Vagina (tissue), 2 donors: Measurements from ENCODE around the gene NAA16. TPM values are rescaled to one million over a fixed set of nuclear protein-coding genes. Genes with fewer than 3 reads are reported as not detected.
"Not testable (repeated sequence)": the region's sequence is repeated elsewhere in the genome, so short reads cannot be mapped to it uniquely, and the experiment has no call there.

Source experiments
- DNase-seq, 2 donors: peaks; one replicate each; pipeline ENCODE4 v3.0.0-alpha.2; 2017; ENCODE audit errors: extremely low spot score in 2 of 2
- H3K27ac ChIP-seq: fragments of 200-600 bp; sonication (generic); one replicate; pipeline ENCODE4 v1.5.1; 2019
- H3K27me3 ChIP-seq: fragments of 200-600 bp; sonication (generic); one replicate; pipeline ENCODE4 v1.5.1; 2019
- H3K36me3 ChIP-seq, 2 donors: fragments of 200-600 bp; sonication (generic); one replicate each; pipeline ENCODE4 v1.5.1; 2017 to 2019
- H3K4me1 ChIP-seq: fragments of 200-600 bp; sonication (generic); one replicate; pipeline ENCODE4 v1.5.1; 2019
- H3K4me3 ChIP-seq, 2 donors: fragments of 200-600 bp; sonication (generic); 1 replicate in 1 of 2; 2 replicates in 1 of 2; pipeline ENCODE4 v1.5.1; 2016 to 2019
- H3K9me3 ChIP-seq: fragments of 200-600 bp; sonication (generic); one replicate; pipeline ENCODE4 v1.5.1; 2019
- POLR2A ChIP-seq, 2 donors: fragments of 450-650 bp; IDR thresholded peaks; one replicate each; pipeline ENCODE4 v1.6.1; 2017; ENCODE audit warnings: antibody characterized with exemption in 2 of 2, mild to moderate bottlenecking in 2 of 2, moderate library complexity in 2 of 2
- POLR2AphosphoS5 ChIP-seq, 2 donors: sonication (generic); formaldehyde crosslinking; IDR thresholded peaks; one replicate each; pipeline ENCODE4 v1.9.0; 2017; ENCODE audit warnings: antibody characterized with exemption in 2 of 2, mild to moderate bottlenecking in 2 of 2, low read depth in 1 of 2; ENCODE audit not compliant: insufficient read depth in 1 of 2
- intact Hi-C: fragments of 100-400 bp; cut with DNase I; formaldehyde crosslinking; loops from one replicate; pipeline ENCODE4 v1.15.1; 2023
- total RNA-seq: library from RNA; depleted of rRNA; stranded (reverse); fragments of >200 nt; gene quantifications from one replicate; pipeline ENCODE4 v1.2.3, GENCODE V29; 2016
- TF ChIP-seq, protein P1 (sequence below), 3 experiments: fragments of 450-650 bp in 2 of 3; fragments of 200-600 bp in 1 of 3; sonication (generic) in 1 of 3; IDR thresholded peaks; one replicate each; pipeline ENCODE4 v1.5.1; 2017 to 2019; ENCODE audit warnings: antibody characterized with exemption in 3 of 3, mild to moderate bottlenecking in 2 of 3, moderate library complexity in 2 of 3

NAA16 gene
- total RNA-seq, 1 donor from 2014 or later, result 30.2 TPM

DNA sequence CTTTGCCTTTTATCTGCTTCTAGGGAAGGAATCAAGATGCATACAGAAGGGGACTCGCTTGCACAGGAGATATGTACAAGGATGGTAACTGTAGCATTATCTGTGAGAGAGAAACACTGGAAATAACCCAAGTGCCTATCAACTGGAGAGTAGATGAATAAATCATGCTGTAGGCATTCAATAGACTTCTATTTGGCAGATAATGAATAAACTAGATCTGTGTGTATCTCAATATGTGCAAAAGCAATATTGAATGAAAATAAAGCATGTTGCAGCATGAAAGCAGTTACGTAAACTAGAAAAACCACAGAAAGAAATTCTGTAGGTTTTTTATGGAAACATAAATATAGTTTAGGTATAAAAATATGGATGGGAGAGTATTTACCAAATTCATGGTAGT lies 107.7 kb downstream of the NAA16 start:
- intact Hi-C loops, result no loop called here
- Histone ChIP-seq H3K27ac (no peak overlapping the region), H3K36me3 (no peaks in the 10 kb centered on the region), H3K9me3 (no peaks in the 10 kb centered on the region), H3K27me3 (no peaks in the 10 kb centered on the region), H3K4me3 (no peak overlapping the region), H3K4me1 (no peaks in the 10 kb centered on the region)
- DNase-seq, result no peak
- no peak for TF ChIP-seq POLR2A (IDR thresholded peaks at IDR 0.05)
- no peak for TF ChIP-seq POLR2AphosphoS5 (IDR thresholded peaks at IDR 0.05; ENCODE audit: insufficient read depth in 1 of 2, low read depth in 1 of 2)
- TF ChIP-seq, protein P1, sequence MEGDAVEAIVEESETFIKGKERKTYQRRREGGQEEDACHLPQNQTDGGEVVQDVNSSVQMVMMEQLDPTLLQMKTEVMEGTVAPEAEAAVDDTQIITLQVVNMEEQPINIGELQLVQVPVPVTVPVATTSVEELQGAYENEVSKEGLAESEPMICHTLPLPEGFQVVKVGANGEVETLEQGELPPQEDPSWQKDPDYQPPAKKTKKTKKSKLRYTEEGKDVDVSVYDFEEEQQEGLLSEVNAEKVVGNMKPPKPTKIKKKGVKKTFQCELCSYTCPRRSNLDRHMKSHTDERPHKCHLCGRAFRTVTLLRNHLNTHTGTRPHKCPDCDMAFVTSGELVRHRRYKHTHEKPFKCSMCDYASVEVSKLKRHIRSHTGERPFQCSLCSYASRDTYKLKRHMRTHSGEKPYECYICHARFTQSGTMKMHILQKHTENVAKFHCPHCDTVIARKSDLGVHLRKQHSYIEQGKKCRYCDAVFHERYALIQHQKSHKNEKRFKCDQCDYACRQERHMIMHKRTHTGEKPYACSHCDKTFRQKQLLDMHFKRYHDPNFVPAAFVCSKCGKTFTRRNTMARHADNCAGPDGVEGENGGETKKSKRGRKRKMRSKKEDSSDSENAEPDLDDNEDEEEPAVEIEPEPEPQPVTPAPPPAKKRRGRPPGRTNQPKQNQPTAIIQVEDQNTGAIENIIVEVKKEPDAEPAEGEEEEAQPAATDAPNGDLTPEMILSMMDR (IDR thresholded peaks at IDR 0.05), result no peak

DNA sequence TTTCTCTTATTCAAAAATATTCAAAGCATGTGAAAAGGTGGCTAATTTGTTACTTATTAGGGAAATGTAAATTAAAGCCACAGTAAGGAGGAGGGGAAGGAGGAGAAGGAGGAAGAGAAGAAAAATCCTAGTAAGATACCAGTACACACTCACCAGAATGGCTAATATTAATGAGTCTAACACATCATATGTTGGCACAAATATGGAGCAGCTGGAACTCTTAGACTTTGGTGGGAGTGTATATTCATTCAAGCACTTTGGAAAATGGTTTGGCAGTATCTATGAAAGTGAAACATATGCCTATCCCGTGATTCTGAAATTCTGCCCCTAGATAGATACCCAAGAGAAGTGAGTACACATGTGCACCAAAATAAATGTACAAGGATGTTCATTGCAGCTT lies 108.1 kb downstream of the NAA16 start:
- Histone ChIP-seq H3K4me1 (no peaks in the 10 kb centered on the region), H3K36me3 (no peaks in the 10 kb centered on the region), H3K4me3 (no peak overlapping the region), H3K9me3 (no peaks in the 10 kb centered on the region), H3K27me3 (no peaks in the 10 kb centered on the region), H3K27ac (no peak overlapping the region)
- intact Hi-C loops, result no loop called here
- TF ChIP-seq, protein P1 (IDR thresholded peaks at IDR 0.05), result no peak
- TF ChIP-seq POLR2AphosphoS5 (IDR thresholded peaks at IDR 0.05; ENCODE audit: insufficient read depth in 1 of 2, low read depth in 1 of 2) (no peak), POLR2A (IDR thresholded peaks at IDR 0.05) (no peak)
- no peak for DNase-seq

DNA sequence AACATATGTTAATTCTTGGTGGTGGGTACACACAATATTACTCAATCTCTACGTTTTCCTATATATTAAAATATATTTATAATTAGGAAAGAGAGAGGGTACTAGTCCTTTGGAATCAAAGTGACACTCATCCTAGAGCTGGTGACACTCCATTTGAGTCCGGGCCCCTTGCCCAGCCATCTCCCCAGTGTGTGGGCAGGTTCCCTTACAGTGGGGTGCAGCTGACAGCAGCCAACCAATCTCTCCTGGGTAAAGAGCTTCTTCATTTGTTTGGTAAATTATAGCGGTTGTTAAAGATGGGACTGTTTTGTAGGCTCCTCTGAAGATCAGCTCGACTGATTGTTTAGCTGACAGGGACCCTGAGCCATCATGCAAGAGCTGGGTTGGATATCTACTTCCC lies 109.1 kb downstream of the NAA16 start:
- intact Hi-C loops, result no loop called here
- no peaks in the 10 kb centered on the region for H3K36me3 ChIP-seq
- TF ChIP-seq POLR2AphosphoS5 (IDR thresholded peaks at IDR 0.05; ENCODE audit: insufficient read depth in 1 of 2, low read depth in 1 of 2) (no peak), POLR2A (IDR thresholded peaks at IDR 0.05) (no peak)
- TF ChIP-seq, protein P1 (IDR thresholded peaks at IDR 0.05), result no peak
- no peak overlapping the region for H3K27ac ChIP-seq
- no peak overlapping the region for H3K4me3 ChIP-seq
- DNase-seq, result no peak
- no peaks in the 10 kb centered on the region for H3K4me1 ChIP-seq
- H3K9me3 ChIP-seq, result no peaks in the 10 kb centered on the region
- no peaks in the 10 kb centered on the region for H3K27me3 ChIP-seq

DNA sequence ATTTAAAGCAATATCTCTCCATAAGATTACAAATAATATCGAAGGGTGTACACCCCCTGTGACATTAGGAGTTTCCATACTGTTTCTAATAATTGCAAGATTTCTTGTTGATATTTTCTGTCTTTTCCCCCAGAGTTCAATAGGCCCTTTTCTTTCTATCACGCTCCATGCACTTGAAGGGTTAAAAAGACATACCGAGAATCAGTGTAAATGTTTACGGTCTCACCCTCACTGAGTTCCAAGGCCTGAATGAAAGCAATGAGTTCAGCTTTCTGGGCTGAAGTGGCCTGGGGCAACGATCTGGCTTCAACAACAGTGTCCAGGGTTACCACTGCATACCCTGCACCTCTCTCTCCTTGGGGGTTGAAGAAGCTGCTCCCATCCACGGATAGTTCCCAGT lies 110.3 kb downstream of the NAA16 start:
- intact Hi-C loops, result not testable (repeated sequence)

DNA sequence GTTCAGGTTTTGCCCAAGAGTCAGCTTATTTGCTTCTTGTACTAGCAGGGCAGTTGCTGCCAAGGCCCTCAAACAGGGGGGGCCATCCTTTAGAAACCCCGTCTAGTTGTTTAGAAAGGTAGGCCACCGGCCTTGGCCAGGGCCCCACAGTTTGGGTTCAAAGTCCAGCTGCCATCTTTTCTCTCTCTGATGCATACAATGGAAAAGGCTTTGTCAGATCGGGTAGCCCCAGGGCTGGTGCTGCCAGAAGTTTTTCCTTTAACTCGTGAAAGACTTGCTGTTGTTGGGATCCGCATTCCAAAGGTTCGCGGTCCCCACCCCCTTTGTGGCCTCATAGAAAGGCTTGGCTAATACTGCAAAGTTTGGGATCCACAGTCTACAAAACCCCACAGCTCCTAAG lies 110.9 kb downstream of the NAA16 start:
- H3K36me3 ChIP-seq, intact Hi-C loops, H3K27ac ChIP-seq, H3K9me3 ChIP-seq, H3K4me1 ChIP-seq, H3K27me3 ChIP-seq, DNase-seq, H3K4me3 ChIP-seq: not testable (repeated sequence)

More for the DNA sequence above, 110.3 kb downstream of the NAA16 start:
- not testable (repeated sequence) for H3K27me3 ChIP-seq, H3K4me3 ChIP-seq, DNase-seq, H3K9me3 ChIP-seq, H3K27ac ChIP-seq, H3K4me1 ChIP-seq, H3K36me3 ChIP-seq

DNA sequence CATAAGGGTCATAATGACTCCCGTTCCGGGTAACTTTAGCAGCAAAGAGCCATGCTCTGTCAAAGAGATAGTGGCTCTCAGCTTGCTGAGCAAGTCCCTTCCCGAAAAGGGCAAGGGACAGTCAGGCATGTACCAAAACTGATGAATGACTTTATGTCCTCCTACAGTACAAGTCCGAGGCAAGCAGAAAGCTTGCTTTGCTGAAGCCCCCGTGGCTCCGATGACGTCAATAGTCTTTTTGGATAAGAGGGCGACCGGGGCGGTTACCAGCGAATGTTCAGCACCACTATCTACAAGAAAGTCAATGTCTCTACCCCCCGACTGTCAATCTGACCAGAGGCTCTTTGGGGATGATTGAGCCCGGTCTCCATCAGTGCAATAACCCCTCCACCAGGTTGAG lies 112.2 kb downstream of the NAA16 start:
- H3K27me3 ChIP-seq, H3K4me1 ChIP-seq, intact Hi-C loops, H3K36me3 ChIP-seq, H3K9me3 ChIP-seq, H3K27ac ChIP-seq, H3K4me3 ChIP-seq, DNase-seq: not testable (repeated sequence)

DNA sequence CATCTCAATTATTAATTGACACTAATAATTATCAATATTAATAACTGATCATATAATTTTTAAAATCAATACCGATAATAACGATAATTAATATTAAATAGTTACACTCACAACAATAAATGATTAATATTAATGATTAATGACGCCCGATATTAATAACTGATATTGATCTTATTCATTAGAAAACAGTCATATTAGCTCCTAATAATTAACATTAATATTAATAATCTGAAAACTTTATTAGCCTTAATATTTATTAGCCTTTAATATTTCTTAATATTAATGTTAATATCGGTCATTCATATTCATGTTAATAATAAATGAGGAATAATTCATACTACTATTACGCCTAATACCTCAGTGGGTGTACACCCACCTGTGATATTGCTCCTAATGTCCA lies 113.6 kb downstream of the NAA16 start:
- intact Hi-C loops, H3K4me1 ChIP-seq, H3K36me3 ChIP-seq, H3K27ac ChIP-seq, H3K27me3 ChIP-seq, H3K9me3 ChIP-seq, H3K4me3 ChIP-seq, DNase-seq: not testable (repeated sequence)
